H9 (cell line): ENCODE measurements around the gene PPP2R3B. TPM values are rescaled to one million over a fixed set of nuclear protein-coding genes. Genes with fewer than 3 reads are reported as not detected.

Experiments used
- DNase-seq: peaks from one replicate; pipeline ENCODE4 v3.0.0-alpha.2; 2017
- H2AFZ ChIP-seq: one replicate; pipeline ENCODE4 v1.6.1; 2013; ENCODE audit warnings: mild to moderate bottlenecking, low read length, control low read depth, moderate library complexity
- H2AK5ac ChIP-seq: 2 replicates; pipeline ENCODE4 v1.6.1; 2013; ENCODE audit warnings: low read length, control low read depth, mixed read lengths; ENCODE audit not compliant: insufficient read length
- H2BK120ac ChIP-seq: one replicate; pipeline ENCODE4 v1.6.1; 2013; ENCODE audit warnings: low read depth, mild to moderate bottlenecking, low read length, control low read depth, inconsistent platforms; ENCODE audit not compliant: poor library complexity, severe bottlenecking
- H2BK12ac ChIP-seq: 2 replicates; pipeline ENCODE4 v1.6.1; 2013; ENCODE audit warnings: low read length, control low read depth, mixed read lengths, low read depth; ENCODE audit not compliant: insufficient read length
- H2BK15ac ChIP-seq: 2 replicates; pipeline ENCODE4 v1.6.1; 2013; ENCODE audit warnings: low read depth, low read length, control low read depth
- H2BK20ac ChIP-seq: one replicate; pipeline ENCODE4 v1.6.1; 2013; ENCODE audit warnings: low read depth, mild to moderate bottlenecking, low read length, control low read depth, inconsistent platforms; ENCODE audit not compliant: poor library complexity, severe bottlenecking
- H2BK5ac ChIP-seq: 2 replicates; pipeline ENCODE4 v1.6.1; 2013; ENCODE audit warnings: low read length, control low read depth, mixed read lengths; ENCODE audit not compliant: insufficient read length
- H3K14ac ChIP-seq: 2 replicates; pipeline ENCODE4 v1.6.1; 2013; ENCODE audit warnings: low read length, control low read depth; ENCODE audit not compliant: insufficient read depth
- H3K18ac ChIP-seq: 2 replicates; pipeline ENCODE4 v1.6.1; 2013; ENCODE audit warnings: low read depth, mild to moderate bottlenecking, mixed read lengths, low read length, control low read depth; ENCODE audit not compliant: insufficient read length
- H3K23ac ChIP-seq: 2 replicates; pipeline ENCODE4 v1.6.1; 2013; ENCODE audit warnings: low read length, control low read depth, mixed read lengths, low read depth; ENCODE audit not compliant: insufficient read length
- H3K23me2 ChIP-seq: 2 replicates; pipeline ENCODE4 v1.6.1; 2013; ENCODE audit warnings: low read depth, mild to moderate bottlenecking, mixed read lengths, low read length, control low read depth; ENCODE audit not compliant: insufficient read length, poor library complexity, severe bottlenecking
- H3K27ac ChIP-seq: 2 replicates; pipeline ENCODE4 v1.5.1; 2013; ENCODE audit warnings: low read length, control low read depth, mixed read lengths, low read depth; ENCODE audit not compliant: insufficient read length
- H3K27me3 ChIP-seq: 2 replicates; pipeline ENCODE4 v1.6.1; 2013; ENCODE audit warnings: low read length, control low read depth, inconsistent platforms; ENCODE audit not compliant: insufficient read depth
- H3K4ac ChIP-seq: 2 replicates; pipeline ENCODE4 v1.6.1; 2013; ENCODE audit warnings: low read depth, mild to moderate bottlenecking, control low read depth, inconsistent platforms, low read length, moderate library complexity
- H3K4me1 ChIP-seq: 2 replicates; pipeline ENCODE4 v1.6.1; 2013; ENCODE audit warnings: low read length, control low read depth, inconsistent platforms; ENCODE audit not compliant: insufficient read depth
- H3K4me2 ChIP-seq: 2 replicates; pipeline ENCODE4 v1.6.1; 2013; ENCODE audit warnings: low read length, control low read depth, mixed read lengths; ENCODE audit not compliant: insufficient read length, insufficient read depth
- H3K56ac ChIP-seq: 2 replicates; pipeline ENCODE4 v1.6.1; 2013; ENCODE audit warnings: low read depth, mild to moderate bottlenecking, mixed read lengths, low read length, control low read depth; ENCODE audit not compliant: insufficient read length
- H3K79me1 ChIP-seq: 2 replicates; pipeline ENCODE4 v1.6.1; 2013; ENCODE audit warnings: low read depth, mild to moderate bottlenecking, moderate library complexity, low read length, control low read depth, inconsistent platforms; ENCODE audit not compliant: insufficient read depth, poor library complexity, severe bottlenecking
- H3K79me2 ChIP-seq: 2 replicates; pipeline ENCODE4 v1.6.1; 2013; ENCODE audit warnings: low read length, control low read depth, inconsistent platforms; ENCODE audit not compliant: insufficient read depth
- H3K9ac ChIP-seq: 2 replicates; pipeline ENCODE4 v1.6.1; 2013; ENCODE audit warnings: low read length, control low read depth, mixed read lengths; ENCODE audit not compliant: insufficient read length; ENCODE audit errors: extremely low read depth
- H3K9me3 ChIP-seq: one replicate; pipeline ENCODE4 v1.6.1; 2013; ENCODE audit warnings: low read depth, low read length, inconsistent platforms; ENCODE audit not compliant: control insufficient read depth
- H3T11ph ChIP-seq: one replicate; pipeline ENCODE4 v1.6.1; 2013; ENCODE audit warnings: mild to moderate bottlenecking, low read length, control low read depth, inconsistent platforms
- H4K20me1 ChIP-seq: one replicate; pipeline ENCODE4 v1.6.1; 2013; ENCODE audit not compliant: control insufficient read depth, insufficient read length, insufficient read depth
- H4K5ac ChIP-seq: 2 replicates; pipeline ENCODE4 v1.6.1; 2013; ENCODE audit warnings: low read depth, mild to moderate bottlenecking, mixed read lengths, low read length, control low read depth; ENCODE audit not compliant: insufficient read length
- H4K8ac ChIP-seq: replicated peaks from 2 replicates; pipeline ENCODE4 v1.6.1; 2013; ENCODE audit warnings: low read length, control low read depth, mixed read lengths, low read depth; ENCODE audit not compliant: insufficient read length
- H4K91ac ChIP-seq: 2 replicates; pipeline ENCODE4 v1.6.1; 2013; ENCODE audit warnings: low read depth, mild to moderate bottlenecking, moderate library complexity, mixed read lengths, low read length, control low read depth; ENCODE audit not compliant: insufficient read length
- H3K27ac Mint-ChIP-seq, 3 experiments: 2 replicates in 2 of 3; 3 replicates in 1 of 3; pipeline ENCODE4 v1.8.0; 2020 to 2021; ENCODE audit warnings: mixed read lengths in 3 of 3, mild to moderate bottlenecking in 1 of 3, moderate library complexity in 1 of 3
- H3K27me3 Mint-ChIP-seq: 2 replicates; pipeline ENCODE4 v1.8.0; 2021; ENCODE audit warnings: low read depth, mild to moderate bottlenecking, moderate library complexity, mixed read lengths
- H3K36me3 Mint-ChIP-seq, 3 experiments: 2 replicates in 2 of 3; 3 replicates in 1 of 3; pipeline ENCODE4 v1.8.0; 2020 to 2021; ENCODE audit warnings: low read depth in 3 of 3, mixed read lengths in 3 of 3; ENCODE audit not compliant: insufficient read depth in 1 of 3
- H3K4me1 Mint-ChIP-seq, 2 experiments: 2 replicates each; pipeline ENCODE4 v1.8.0; 2020; ENCODE audit warnings: mixed read lengths in 2 of 2
- H3K4me3 Mint-ChIP-seq, 2 experiments: 2 replicates in 1 of 2; 3 replicates in 1 of 2; pipeline ENCODE4 v1.8.0; 2020 to 2021; ENCODE audit warnings: mild to moderate bottlenecking in 2 of 2, mixed read lengths in 2 of 2, moderate library complexity in 1 of 2
- H3K9me3 Mint-ChIP-seq, 2 experiments: 2 replicates in 1 of 2; 3 replicates in 1 of 2; pipeline ENCODE4 v1.8.0; 2020; ENCODE audit warnings: mild to moderate bottlenecking in 2 of 2, mixed read lengths in 2 of 2, moderate library complexity in 1 of 2
- WGBS: extraction: QIAGEN DNeasy Blood & Tissue Kit; methylation state at CpG from one replicate; pipeline ENCODE4 v1.1.7; 2013; ENCODE audit warnings: missing lambda C conversion rate, low lambda C conversion rate, mixed read lengths; ENCODE audit not compliant: insufficient read length; ENCODE audit errors: extremely low coverage; 5-methylcytosine and 5-hydroxymethylcytosine counted together
- total RNA-seq: library from RNA; stranded (reverse); gene quantifications from 2 replicates; pipeline ENCODE4 v1.2.1, GENCODE V29; 2021
- TF ChIP-seq, protein P1 (sequence below): fragments of 200-600 bp; sonication (generic); conservative IDR thresholded peaks from 3 replicates; pipeline ENCODE4 v1.8.0; 2021; ENCODE audit warnings: antibody characterized with exemption, mild to moderate bottlenecking

Gene PPP2R3B
- total RNA-seq, 1 experiment from 2014 or later: 72.1 TPM

DNA sequence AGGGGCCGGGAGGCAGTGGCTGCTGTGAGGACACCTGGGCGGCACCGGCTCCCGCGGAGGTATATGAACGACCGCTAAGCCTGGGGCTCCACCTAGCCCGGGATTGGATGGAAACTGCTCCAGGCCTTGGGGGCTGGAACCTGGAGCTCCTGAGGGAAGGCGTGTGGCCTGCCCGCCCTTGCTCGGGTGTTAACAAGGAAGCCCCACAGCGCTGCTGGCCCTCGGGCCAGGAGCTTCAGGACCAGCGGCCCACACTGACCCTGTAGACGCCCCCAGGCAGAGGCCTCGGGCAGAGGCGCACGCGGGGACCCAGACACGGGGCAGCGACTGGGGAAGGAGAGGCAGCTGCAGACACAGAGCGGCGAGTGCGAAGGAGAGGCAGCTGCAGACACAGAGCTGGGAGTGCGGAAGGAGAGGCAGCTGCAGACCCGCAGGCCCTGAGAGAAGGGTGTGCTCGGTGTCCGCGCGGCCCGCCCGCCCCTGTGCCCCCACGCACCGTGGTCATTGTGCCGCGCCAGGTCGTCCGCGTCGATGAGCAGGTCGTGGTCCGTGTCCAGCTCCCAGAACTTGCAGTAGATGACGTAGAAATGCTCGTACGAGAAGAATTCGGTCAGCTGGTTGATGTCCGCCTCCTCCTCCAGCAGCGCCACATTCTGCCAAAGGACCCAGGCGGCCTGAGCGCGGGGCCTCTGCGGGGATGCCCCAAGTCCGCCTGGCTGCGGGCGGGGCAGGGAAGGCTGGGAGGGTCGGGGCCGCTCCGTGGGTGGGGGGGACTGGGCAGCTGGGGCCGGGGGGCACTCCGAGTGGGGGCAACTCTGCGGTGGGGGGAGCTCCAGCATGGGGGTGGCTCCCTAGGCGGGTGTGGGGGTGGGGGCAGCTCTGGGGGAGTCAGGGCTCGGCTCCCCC is 41.4 kb downstream of the PPP2R3B start:
- Histone ChIP-seq H4K91ac (no peak overlapping the region), H2AK5ac (no peak overlapping the region), H4K20me1 (no peaks in the 10 kb centered on the region), H3K4me2 (no peak overlapping the region), H2BK20ac (no peak overlapping the region), H2BK120ac (no peak overlapping the region), H3K23ac (no peak overlapping the region), H3K79me2 (no peaks in the 10 kb centered on the region; the same call in 1 of the 2 replicates), H3K14ac (no peak overlapping the region), H3K56ac (no peak overlapping the region), H3K27ac (no peak overlapping the region), H2BK5ac (no peak overlapping the region), H4K5ac (no peak overlapping the region), H2BK15ac (no peak overlapping the region), H2BK12ac (no peak overlapping the region), H4K8ac (no peak overlapping the region), H3K4ac (no peak overlapping the region), H3K79me1 (peaks cover 3% of the 10 kb centered on the region), H3K9me3 (no peaks in the 10 kb centered on the region), H2AFZ (no peak overlapping the region), H3K4me1 (no peaks in the 10 kb centered on the region), H3K27me3 (no peaks in the 10 kb centered on the region), H3K23me2 (no peaks in the 10 kb centered on the region), H3T11ph (no peak overlapping the region), H3K18ac (no peak overlapping the region), H3K9ac (no peak overlapping the region)
- TF ChIP-seq, protein P1, sequence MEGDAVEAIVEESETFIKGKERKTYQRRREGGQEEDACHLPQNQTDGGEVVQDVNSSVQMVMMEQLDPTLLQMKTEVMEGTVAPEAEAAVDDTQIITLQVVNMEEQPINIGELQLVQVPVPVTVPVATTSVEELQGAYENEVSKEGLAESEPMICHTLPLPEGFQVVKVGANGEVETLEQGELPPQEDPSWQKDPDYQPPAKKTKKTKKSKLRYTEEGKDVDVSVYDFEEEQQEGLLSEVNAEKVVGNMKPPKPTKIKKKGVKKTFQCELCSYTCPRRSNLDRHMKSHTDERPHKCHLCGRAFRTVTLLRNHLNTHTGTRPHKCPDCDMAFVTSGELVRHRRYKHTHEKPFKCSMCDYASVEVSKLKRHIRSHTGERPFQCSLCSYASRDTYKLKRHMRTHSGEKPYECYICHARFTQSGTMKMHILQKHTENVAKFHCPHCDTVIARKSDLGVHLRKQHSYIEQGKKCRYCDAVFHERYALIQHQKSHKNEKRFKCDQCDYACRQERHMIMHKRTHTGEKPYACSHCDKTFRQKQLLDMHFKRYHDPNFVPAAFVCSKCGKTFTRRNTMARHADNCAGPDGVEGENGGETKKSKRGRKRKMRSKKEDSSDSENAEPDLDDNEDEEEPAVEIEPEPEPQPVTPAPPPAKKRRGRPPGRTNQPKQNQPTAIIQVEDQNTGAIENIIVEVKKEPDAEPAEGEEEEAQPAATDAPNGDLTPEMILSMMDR: no peak
- WGBS: no CpG with 5 or more reads among the region's 63 CpGs
- peaks cover 2 to 3% of the 10 kb centered on the region in 2 experiments; a peak in 2 of 5 replicates for H3K9me3 Mint-ChIP-seq
- H3K27ac Mint-ChIP-seq: no peak overlapping the region; a peak in 1 of 7 replicates
- no peak overlapping the region for H3K4me3 Mint-ChIP-seq
- H3K36me3 Mint-ChIP-seq: peaks cover 15 to 48% (median 45%) of the 10 kb centered on the region in 3 experiments; a peak in 6 of 7 replicates
- H3K27me3 Mint-ChIP-seq: no peaks in the 10 kb centered on the region
- no peak for DNase-seq
- peaks cover 0 to 4% of the 10 kb centered on the region in 2 experiments; a peak in 1 of 4 replicates for H3K4me1 Mint-ChIP-seq
